Choroid plexus epithelial cell (primary cell): ENCODE measurements around the gene DIS3L.
"Not testable (repeated sequence)": the region's sequence is repeated elsewhere in the genome, so short reads cannot be mapped to it uniquely, and the experiment has no call there.

Experiments used
- DNase-seq: peaks from one replicate; pipeline ENCODE4 v3.0.0-alpha.2; 2010; ENCODE audit warnings: low read depth
- H3K4me3 ChIP-seq: 2 replicates; pipeline ENCODE4 v1.5.1; 2011; ENCODE audit warnings: low read depth, mild to moderate bottlenecking, control low read depth, low read length, moderate library complexity
- CTCF ChIP-seq: conservative IDR thresholded peaks from 2 replicates; pipeline ENCODE4 v1.5.1; 2011; ENCODE audit warnings: low read depth, mild to moderate bottlenecking, control low read depth, inconsistent platforms, low read length, moderate library complexity

DIS3L gene

DNA sequence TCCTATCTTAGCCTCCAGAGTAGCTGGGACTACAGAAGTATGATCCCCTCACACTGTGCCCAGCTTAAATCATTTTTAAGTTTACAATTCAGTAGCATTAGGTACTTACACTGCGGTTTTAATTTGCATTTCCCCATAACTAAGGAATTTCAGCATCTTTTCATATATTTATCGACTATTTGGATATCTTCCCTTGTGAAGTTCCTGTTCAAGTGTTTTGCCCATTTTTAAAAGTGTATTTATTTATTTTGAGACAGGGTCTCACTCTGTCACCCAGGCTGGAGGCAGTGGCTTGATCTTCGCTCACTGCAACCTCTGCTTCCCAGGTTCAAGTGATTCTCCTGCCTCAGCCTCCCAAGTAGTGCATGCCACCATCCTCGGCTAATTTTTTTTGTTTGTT, 80.8 kb downstream of the DIS3L start:
- H3K4me3 ChIP-seq, result no peak overlapping the region
- no peak for TF ChIP-seq CTCF
- DNase-seq, result no peak

GRCh38 chr15:66378814-66379430, 85.6 kb downstream of the DIS3L start:
- DNase-seq, result no peak
- no peak for TF ChIP-seq CTCF
- H3K4me3 ChIP-seq, result no peak overlapping the region

DNA sequence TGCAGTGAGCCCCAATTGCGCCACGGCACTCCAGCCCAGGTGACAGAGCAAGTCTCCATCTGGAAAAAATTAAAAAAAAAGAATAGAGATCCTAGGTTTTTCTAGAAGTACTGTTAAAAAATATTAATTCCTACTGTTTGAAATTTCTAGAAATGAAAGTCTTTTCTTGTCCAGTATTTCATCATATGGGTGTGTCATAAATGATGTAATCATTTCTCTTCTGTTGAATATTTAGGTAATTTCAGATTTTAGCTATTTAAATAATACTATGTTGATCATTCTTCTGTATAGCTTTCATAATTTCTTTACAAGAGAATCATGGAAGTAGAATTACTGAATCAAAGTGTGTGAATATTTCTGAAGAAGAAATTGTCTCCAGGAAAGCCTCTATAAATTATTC, 88.0 kb downstream of the DIS3L start:
- not testable (repeated sequence) for H3K4me3 ChIP-seq, DNase-seq
